Stomach (tissue), 4 donors: Measurements from ENCODE around the gene KIRREL3.

Experiments
- EP300 ChIP-seq: sonication (generic); formaldehyde crosslinking; IDR thresholded peaks from one replicate; pipeline ENCODE4 v1.6.1; 2017; ENCODE audit warnings: antibody characterized with exemption
- POLR2A ChIP-seq, 4 donors: fragments of 450-650 bp; IDR thresholded peaks; one replicate each; pipeline ENCODE4 v1.6.1; 2016; ENCODE audit warnings: antibody characterized with exemption in 4 of 4, control low read depth in 2 of 4, mild to moderate bottlenecking in 1 of 4, moderate library complexity in 1 of 4
- TF ChIP-seq, protein P1 (sequence below), 7 experiments: fragments of 450-650 bp in 4 of 7; fragments of 200-600 bp in 3 of 7; sonication (generic) in 3 of 7; IDR thresholded peaks; one replicate each; pipeline ENCODE4 v1.5.1; 2016 to 2019; ENCODE audit warnings: antibody characterized with exemption in 7 of 7, control low read depth in 2 of 7, mild to moderate bottlenecking in 1 of 7

DNA sequence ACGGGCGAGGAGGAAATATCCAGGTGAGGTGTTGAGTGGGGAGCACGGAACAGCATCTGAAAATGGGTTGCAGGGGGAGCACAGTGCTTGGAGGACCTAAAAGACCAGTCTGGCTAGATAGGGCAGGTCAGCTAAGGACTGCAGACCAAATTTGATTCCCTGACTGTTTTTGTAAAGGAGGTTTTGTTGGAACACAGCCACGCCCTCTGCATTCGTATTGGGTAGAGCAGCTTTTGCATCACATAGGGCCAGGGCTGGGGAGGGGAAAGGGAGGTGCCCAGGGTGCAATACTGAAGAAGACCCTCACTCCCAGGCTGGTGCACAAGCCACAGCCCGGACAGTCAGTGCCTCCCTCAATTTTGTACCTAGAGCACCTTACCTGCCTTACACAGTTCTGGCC lies 286.8 kb downstream of the KIRREL3 start:
- TF ChIP-seq, protein P1, sequence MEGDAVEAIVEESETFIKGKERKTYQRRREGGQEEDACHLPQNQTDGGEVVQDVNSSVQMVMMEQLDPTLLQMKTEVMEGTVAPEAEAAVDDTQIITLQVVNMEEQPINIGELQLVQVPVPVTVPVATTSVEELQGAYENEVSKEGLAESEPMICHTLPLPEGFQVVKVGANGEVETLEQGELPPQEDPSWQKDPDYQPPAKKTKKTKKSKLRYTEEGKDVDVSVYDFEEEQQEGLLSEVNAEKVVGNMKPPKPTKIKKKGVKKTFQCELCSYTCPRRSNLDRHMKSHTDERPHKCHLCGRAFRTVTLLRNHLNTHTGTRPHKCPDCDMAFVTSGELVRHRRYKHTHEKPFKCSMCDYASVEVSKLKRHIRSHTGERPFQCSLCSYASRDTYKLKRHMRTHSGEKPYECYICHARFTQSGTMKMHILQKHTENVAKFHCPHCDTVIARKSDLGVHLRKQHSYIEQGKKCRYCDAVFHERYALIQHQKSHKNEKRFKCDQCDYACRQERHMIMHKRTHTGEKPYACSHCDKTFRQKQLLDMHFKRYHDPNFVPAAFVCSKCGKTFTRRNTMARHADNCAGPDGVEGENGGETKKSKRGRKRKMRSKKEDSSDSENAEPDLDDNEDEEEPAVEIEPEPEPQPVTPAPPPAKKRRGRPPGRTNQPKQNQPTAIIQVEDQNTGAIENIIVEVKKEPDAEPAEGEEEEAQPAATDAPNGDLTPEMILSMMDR (IDR thresholded peaks at IDR 0.05) = no peak
- no peak for TF ChIP-seq POLR2A (IDR thresholded peaks at IDR 0.05)
- no peak for TF ChIP-seq EP300
